ENCODE results near the gene SHQ1. TPM values are rescaled to one million over a fixed set of nuclear protein-coding genes. Genes with fewer than 3 reads are reported as not detected.

SHQ1 gene
- 7.2 and 11.2 TPM in 2 replicates for total RNA-seq (2014; rRNA removed; shearing (Covaris generic))

- peak; percentile 89 for DNase-seq (ENCODE audit: low spot score)
These were observed at the start of gene SHQ1 for GRCh38 chr3:72847751-72848702. TSS of gene SHQ1 (minus strand) at chr3:72848445. CDS start at chr3:72848340, 105 bp downstream.

GRCh38 chr3:72897758-72898007, 49.4 kb upstream of the SHQ1 start:
- DNase-seq (ENCODE audit: low spot score) = no peak

- DNase-seq (ENCODE audit: low spot score) = no peak
These were observed 48.9 kb upstream of the SHQ1 start for GRCh38 chr3:72896996-72897757.

- DNase-seq (ENCODE audit: low spot score) = no peak
These were observed 46.8 kb upstream of the SHQ1 start for GRCh38 chr3:72894976-72895552.

- DNase-seq (ENCODE audit: low spot score) = no peak
These were observed 44.6 kb upstream of the SHQ1 start for GRCh38 chr3:72892870-72893269.

GRCh38 chr3:72892081-72892775, 44.0 kb upstream of the SHQ1 start:
- DNase-seq (ENCODE audit: low spot score) = no peak

- DNase-seq (ENCODE audit: low spot score) = no peak
These were observed 43.0 kb upstream of the SHQ1 start for GRCh38 chr3:72891053-72891855.

- DNase-seq (ENCODE audit: low spot score) = no peak
These were observed 42.1 kb upstream of the SHQ1 start for GRCh38 chr3:72890166-72890925.

GRCh38 chr3:72889310-72890165, 41.3 kb upstream of the SHQ1 start:
- DNase-seq (ENCODE audit: low spot score) = no peak

- DNase-seq (ENCODE audit: low spot score) = no peak
These were observed 40.5 kb upstream of the SHQ1 start for GRCh38 chr3:72888546-72889309.

GRCh38 chr3:72887705-72888545, 39.7 kb upstream of the SHQ1 start, which contains the start of gene GXYLT2:
TSS of gene GXYLT2 (plus strand) at chr3:72888046. CDS start at chr3:72888234, 188 bp downstream.
- DNase-seq (ENCODE audit: low spot score) = peak; percentile 5

GRCh38 chr3:72887343-72887704, 39.1 kb upstream of the SHQ1 start:
- DNase-seq (ENCODE audit: low spot score) = no peak

GRCh38 chr3:72872183-72872582, 23.9 kb upstream of the SHQ1 start:
- no peak for DNase-seq (ENCODE audit: low spot score)

GRCh38 chr3:72862314-72863090, 14.3 kb upstream of the SHQ1 start:
- DNase-seq (ENCODE audit: low spot score) = no peak

- DNase-seq (ENCODE audit: low spot score) = no peak
These were observed 12.6 kb upstream of the SHQ1 start for GRCh38 chr3:72860846-72861245.

GRCh38 chr3:72860053-72860452, 11.8 kb upstream of the SHQ1 start:
- DNase-seq (ENCODE audit: low spot score) = no peak

GRCh38 chr3:72855001-72855400, 6.8 kb upstream of the SHQ1 start:
- no peak for DNase-seq (ENCODE audit: low spot score)
